ENCODE results near the gene AQP3. TPM values are rescaled to one million over a fixed set of nuclear protein-coding genes. Genes with fewer than 3 reads are reported as not detected.
A peak's percentile ranks its signal among the peaks of the same experiment; 100 is the strongest.

Gene AQP3
- total and polyA plus RNA-seq, 9 of the 15 experiments (the other 6 are each of a cell fraction or from before 2014, with no cell fraction given) = 4.2 to 31.5 (median 17.6) TPM

DNA sequence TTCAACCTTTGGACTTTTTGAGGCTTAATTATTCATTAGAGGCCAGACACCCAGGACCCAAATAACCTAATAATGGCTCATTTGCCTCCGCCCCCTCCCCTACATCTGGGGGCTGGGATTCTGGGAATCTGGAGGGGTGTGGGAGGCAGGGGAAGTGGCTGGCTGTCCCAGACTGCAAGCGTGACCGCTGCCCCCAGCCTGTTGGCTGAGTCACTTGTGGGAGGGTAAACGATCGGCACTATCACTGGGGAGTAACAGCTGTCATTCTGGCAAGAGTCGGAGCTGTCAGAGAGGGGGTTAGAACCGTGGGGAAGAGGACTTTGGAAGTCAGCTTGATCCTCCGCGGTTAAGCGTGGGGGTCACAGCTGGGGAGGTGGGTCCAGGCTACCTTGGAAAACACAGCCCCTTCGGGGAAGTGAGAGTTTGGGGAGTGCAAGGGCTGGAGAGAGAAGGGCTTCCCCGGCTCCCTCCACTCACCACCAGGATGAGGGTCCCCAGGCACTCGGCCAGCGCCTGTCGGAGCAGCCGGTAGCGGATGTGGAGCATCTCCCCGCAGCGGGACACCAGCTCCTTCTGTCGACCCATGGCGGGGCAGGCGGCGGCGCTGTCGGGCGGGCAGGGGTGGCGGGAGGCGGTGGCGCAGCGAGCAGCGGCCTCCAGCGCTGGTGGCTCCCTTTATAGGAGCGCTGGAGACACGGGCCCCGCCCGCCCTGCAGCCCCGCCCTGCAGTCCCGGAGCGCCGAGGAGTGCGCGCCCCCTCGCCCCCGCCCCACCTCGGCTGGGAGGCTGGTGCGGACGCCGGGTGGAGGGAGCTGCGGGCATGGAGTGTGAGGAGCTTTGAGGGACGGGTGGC lies at the start of gene AQP3 (continued):
- TF ChIP-seq ZNF232 (CRISPR knock-in tag; IDR thresholded peaks at IDR 0.05) (no peak), CHD1 (IDR thresholded peaks at IDR 0.05; ENCODE audit: low read length) (no peak), SMARCE1 (IDR thresholded peaks at IDR 0.05) (peak; percentile 71; the same call in 1 of the 2 replicates), ZNF217 (CRISPR knock-in tag; IDR thresholded peaks at IDR 0.05) (no peak), ZBTB8A (IDR thresholded peaks at IDR 0.05; ENCODE audit: partially characterized antibody) (no peak), ARHGAP35 (IDR thresholded peaks at IDR 0.05; ENCODE audit: partially characterized antibody) (no peak), MTA2 (IDR thresholded peaks at IDR 0.05; ENCODE audit: low read depth) (0 out of 2 replicates have a peak, but pooled peaks have one; percentile 4), SRSF3 (IDR thresholded peaks at IDR 0.05; ENCODE audit: insufficient read depth, low read length) (no peak), ZKSCAN3 (CRISPR knock-in tag; IDR thresholded peaks at IDR 0.05) (no peak), MIER1 (IDR thresholded peaks at IDR 0.05; ENCODE audit: low read depth) (no peak), TBP (optimal IDR thresholded peaks at IDR 0.05; ENCODE audit: low read depth, low read length) (no peak), ZNF668 (CRISPR knock-in tag; IDR thresholded peaks at IDR 0.05) (no peak), TOE1 (IDR thresholded peaks at IDR 0.05; ENCODE audit: borderline replicate concordance) (no peak), TOE1 (CRISPR knock-in tag; IDR thresholded peaks at IDR 0.05; ENCODE audit: borderline replicate concordance, low read depth) (no peak), HEY1 (CRISPR knock-in tag; IDR thresholded peaks at IDR 0.05; ENCODE audit: borderline replicate concordance) (no peak), C11orf30 (IDR thresholded peaks at IDR 0.05; ENCODE audit: low read depth) (peak; percentile 54; the same call in 1 of the 2 replicates), ZNF785 (CRISPR knock-in tag; IDR thresholded peaks at IDR 0.05) (no peak)
- TF ChIP-seq, protein P1, sequence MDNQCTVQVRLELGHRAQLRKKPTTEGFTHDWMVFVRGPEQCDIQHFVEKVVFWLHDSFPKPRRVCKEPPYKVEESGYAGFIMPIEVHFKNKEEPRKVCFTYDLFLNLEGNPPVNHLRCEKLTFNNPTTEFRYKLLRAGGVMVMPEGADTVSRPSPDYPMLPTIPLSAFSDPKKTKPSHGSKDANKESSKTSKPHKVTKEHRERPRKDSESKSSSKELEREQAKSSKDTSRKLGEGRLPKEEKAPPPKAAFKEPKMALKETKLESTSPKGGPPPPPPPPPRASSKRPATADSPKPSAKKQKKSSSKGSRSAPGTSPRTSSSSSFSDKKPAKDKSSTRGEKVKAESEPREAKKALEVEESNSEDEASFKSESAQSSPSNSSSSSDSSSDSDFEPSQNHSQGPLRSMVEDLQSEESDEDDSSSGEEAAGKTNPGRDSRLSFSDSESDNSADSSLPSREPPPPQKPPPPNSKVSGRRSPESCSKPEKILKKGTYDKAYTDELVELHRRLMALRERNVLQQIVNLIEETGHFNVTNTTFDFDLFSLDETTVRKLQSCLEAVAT (IDR thresholded peaks at IDR 0.05) = no peak
- TF ChIP-seq, protein P2, sequence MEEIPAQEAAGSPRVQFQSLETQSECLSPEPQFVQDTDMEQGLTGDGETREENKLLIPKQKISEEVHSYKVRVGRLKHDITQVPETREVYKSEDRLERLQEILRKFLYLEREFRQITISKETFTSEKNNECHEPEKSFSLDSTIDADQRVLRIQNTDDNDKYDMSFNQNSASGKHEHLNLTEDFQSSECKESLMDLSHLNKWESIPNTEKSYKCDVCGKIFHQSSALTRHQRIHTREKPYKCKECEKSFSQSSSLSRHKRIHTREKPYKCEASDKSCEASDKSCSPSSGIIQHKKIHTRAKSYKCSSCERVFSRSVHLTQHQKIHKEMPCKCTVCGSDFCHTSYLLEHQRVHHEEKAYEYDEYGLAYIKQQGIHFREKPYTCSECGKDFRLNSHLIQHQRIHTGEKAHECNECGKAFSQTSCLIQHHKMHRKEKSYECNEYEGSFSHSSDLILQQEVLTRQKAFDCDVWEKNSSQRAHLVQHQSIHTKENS (CRISPR knock-in tag; IDR thresholded peaks at IDR 0.05) = no peak
- TF ChIP-seq, protein P3, sequence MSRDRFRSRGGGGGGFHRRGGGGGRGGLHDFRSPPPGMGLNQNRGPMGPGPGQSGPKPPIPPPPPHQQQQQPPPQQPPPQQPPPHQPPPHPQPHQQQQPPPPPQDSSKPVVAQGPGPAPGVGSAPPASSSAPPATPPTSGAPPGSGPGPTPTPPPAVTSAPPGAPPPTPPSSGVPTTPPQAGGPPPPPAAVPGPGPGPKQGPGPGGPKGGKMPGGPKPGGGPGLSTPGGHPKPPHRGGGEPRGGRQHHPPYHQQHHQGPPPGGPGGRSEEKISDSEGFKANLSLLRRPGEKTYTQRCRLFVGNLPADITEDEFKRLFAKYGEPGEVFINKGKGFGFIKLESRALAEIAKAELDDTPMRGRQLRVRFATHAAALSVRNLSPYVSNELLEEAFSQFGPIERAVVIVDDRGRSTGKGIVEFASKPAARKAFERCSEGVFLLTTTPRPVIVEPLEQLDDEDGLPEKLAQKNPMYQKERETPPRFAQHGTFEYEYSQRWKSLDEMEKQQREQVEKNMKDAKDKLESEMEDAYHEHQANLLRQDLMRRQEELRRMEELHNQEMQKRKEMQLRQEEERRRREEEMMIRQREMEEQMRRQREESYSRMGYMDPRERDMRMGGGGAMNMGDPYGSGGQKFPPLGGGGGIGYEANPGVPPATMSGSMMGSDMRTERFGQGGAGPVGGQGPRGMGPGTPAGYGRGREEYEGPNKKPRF (IDR thresholded peaks at IDR 0.05; ENCODE audit: low read depth, low read length) = no peak
- TF ChIP-seq, protein P4, sequence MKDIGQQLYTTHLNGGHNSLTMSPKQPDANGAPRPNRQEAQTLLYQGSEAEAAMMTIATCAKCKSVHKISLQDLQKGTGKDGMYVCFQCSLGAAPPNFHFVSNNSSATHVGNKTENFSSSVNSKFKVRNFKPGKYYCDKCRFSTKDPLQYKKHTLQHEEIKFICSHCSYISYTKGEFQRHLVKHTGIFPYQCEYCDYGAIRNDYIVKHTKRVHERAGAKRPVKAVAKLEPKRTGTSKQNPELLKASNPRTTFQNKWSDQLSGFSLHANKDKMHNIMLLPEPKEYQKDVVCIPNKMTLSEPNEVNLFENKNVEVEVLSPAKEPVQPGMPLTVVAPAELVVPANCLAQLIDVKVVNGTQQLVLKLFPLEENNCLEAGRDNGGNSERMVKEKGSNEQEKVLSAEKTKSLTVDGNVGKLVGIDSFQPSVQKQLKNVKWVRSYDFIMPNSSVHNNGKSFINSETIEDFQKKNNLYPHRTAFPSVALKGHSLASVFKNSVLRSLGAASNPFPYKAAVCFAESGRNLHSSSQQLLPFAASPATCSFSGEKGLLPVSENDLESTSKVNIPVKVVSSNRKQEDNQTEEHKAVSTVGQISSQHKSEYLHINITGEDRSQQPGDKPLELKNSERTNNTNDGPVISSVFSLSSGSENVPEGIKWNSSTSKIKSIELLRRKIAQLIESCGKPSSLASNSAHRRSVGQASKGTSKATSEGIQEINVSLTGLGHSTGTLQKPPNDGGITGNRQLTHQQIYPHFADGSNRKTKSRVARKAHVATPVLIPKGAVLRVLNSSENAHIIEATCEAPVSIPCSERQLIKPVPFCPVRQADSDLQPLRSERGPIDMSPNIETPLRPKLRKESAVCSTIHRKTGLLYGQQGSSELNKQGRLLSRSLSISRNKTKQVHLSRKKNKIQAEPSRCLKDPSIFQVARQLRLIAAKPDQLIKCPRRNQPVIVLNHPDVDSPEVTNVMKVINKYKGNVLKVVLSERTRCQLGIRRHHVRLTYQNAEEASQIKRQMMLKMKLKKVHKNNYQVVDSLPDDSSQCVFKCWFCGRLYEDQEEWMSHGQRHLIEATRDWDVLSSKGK (CRISPR knock-in tag; IDR thresholded peaks at IDR 0.05) = no peak

Measured in K562 (cell line).